BE2C (cell line): Measurements from ENCODE around the gene IPO9.
"Not testable (repeated sequence)": the region's sequence is repeated elsewhere in the genome, so short reads cannot be mapped to it uniquely, and the experiment has no call there.

Source experiments
- DNase-seq: peaks from one replicate; pipeline ENCODE4 v3.0.0-alpha.2; 2020
- H3K27me3 ChIP-seq: fragments of 250-450 bp; sonication (Bioruptor Pico); 2 replicates; pipeline ENCODE4 v1.5.1; 2020; ENCODE audit warnings: mild to moderate bottlenecking
- H3K36me3 ChIP-seq: fragments of 250-450 bp; sonication (Bioruptor Pico); 2 replicates; pipeline ENCODE4 v1.5.1; 2020; ENCODE audit warnings: mild to moderate bottlenecking
- H3K4me1 ChIP-seq: fragments of 250-450 bp; sonication (Bioruptor Pico); 2 replicates; pipeline ENCODE4 v1.5.1; 2020
- H3K4me3 ChIP-seq: 2 replicates; pipeline ENCODE4 v1.5.1; 2011; ENCODE audit warnings: low read depth, low read length
- H3K9me3 ChIP-seq: fragments of 250-450 bp; sonication (Bioruptor Pico); 2 replicates; pipeline ENCODE4 v1.5.1; 2020
- TF ChIP-seq, protein P1 (sequence below): IDR thresholded peaks from 2 replicates; pipeline ENCODE4 v1.5.1; 2012; ENCODE audit warnings: mild to moderate bottlenecking, low read depth, low read length

IPO9 gene

DNA sequence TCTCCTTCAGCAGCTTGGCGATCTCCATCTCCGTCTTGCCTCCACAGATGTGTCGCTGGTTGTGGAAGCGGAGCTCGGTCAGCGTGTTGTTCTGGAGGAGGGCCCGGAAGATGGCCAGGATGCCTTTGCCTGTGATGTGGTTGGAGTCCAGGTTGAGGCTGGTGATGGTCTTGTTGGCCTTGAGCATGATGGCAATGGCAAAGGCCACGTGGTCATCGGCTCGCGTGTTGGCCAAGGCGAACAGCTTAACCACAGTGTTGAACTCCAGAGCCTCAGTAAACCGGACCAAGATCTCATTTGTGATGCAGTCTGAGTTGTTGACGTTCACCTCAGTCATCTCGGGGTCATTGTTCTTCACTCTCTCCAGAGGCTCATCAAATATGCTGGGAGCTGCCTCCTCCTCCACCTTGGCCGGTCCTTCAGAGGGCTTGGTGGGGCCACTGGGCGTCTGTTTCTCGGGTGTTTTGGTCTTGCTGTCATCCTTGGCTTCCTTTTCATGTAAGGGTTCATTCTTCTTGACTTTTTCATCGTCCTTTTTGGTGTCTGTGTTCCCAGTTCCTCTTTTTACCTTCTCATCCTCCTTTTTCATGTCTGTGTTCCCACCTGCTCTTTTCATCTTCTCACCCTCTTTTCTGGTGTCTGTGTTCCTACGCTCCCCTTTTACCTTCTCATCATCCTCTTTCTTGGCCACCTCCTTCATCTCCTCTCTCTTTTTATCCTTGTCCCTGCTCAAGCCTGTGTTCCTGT, 70.9 kb downstream of the IPO9 start:
- Histone ChIP-seq H3K4me1 (no peaks in the 10 kb centered on the region), H3K9me3 (no peaks in the 10 kb centered on the region), H3K4me3 (no peak overlapping the region), H3K27me3 (no peaks in the 10 kb centered on the region), H3K36me3 (no peaks in the 10 kb centered on the region)
- DNase-seq = no peak
- TF ChIP-seq, protein P1, sequence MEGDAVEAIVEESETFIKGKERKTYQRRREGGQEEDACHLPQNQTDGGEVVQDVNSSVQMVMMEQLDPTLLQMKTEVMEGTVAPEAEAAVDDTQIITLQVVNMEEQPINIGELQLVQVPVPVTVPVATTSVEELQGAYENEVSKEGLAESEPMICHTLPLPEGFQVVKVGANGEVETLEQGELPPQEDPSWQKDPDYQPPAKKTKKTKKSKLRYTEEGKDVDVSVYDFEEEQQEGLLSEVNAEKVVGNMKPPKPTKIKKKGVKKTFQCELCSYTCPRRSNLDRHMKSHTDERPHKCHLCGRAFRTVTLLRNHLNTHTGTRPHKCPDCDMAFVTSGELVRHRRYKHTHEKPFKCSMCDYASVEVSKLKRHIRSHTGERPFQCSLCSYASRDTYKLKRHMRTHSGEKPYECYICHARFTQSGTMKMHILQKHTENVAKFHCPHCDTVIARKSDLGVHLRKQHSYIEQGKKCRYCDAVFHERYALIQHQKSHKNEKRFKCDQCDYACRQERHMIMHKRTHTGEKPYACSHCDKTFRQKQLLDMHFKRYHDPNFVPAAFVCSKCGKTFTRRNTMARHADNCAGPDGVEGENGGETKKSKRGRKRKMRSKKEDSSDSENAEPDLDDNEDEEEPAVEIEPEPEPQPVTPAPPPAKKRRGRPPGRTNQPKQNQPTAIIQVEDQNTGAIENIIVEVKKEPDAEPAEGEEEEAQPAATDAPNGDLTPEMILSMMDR = no peak

DNA sequence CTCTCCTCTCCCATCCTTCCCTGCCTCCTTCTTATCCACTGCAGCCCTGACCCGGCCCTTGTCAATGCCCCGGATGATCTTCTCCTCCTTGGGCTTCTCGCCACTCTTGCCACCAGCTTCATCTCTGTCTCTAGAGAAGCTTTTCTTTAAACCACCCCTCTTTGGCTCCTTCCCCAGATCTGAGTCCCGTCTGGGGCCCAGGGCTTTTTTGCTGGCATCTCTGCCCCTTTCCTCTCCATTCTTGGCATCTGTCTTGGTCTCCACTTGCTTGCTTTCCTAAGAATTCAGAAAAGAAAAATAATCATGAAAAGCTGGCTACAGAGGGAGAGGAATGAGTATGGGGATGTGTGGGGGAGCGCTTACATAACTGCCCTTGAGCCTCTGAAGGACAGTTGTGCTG, 71.5 kb downstream of the IPO9 start:
- DNase-seq = no peak
- TF ChIP-seq, protein P1 = no peak
- Histone ChIP-seq H3K4me3 (no peak overlapping the region), H3K4me1 (no peaks in the 10 kb centered on the region), H3K9me3 (no peaks in the 10 kb centered on the region), H3K36me3 (no peaks in the 10 kb centered on the region), H3K27me3 (no peaks in the 10 kb centered on the region)

DNA sequence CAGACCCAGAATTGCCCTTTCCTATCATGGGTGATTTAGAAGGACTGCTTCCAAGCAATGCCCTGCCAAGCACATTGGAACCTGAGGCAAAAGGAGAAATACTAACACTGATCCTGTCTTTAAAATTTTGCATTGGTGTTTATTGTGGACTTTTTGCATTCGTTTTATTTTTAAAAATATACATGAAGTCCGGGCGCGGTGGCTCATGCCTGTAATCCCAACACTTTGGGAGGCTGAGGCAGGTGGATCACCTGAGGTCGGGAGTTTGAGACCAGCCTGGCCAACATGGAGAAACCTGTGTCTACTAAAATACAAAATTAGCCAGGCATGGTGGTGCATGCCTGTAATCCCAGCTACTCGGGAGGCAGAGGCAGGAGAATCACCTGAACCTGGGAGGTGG, 72.1 kb downstream of the IPO9 start:
- not testable (repeated sequence) for H3K4me3 ChIP-seq, H3K4me1 ChIP-seq, DNase-seq, H3K9me3 ChIP-seq, H3K27me3 ChIP-seq, H3K36me3 ChIP-seq

DNA sequence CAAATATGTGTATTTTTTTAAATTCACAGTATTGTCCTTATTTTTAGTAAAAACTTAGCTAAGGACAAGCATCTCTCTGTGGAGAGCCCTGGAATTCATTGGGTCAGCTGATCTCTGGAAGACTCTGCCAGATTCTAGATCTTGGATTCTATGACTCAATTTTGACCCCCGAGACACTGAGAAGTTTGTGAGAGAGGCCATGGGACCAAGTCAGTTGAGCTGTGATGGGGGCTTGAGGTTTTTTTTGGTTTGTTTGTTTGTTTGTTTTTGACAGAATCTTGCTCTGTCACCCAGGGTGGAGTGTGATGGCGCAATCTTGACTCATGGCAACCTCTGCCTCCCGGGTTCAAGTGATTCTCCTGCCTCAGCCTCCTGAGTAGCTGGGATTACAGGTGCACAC, 73.2 kb downstream of the IPO9 start:
- Histone ChIP-seq H3K27me3 (no peaks in the 10 kb centered on the region), H3K4me1 (peaks cover 12% of the 10 kb centered on the region), H3K9me3 (no peaks in the 10 kb centered on the region), H3K36me3 (no peaks in the 10 kb centered on the region), H3K4me3 (no peak overlapping the region)
- TF ChIP-seq, protein P1 = no peak
- DNase-seq = no peak

DNA sequence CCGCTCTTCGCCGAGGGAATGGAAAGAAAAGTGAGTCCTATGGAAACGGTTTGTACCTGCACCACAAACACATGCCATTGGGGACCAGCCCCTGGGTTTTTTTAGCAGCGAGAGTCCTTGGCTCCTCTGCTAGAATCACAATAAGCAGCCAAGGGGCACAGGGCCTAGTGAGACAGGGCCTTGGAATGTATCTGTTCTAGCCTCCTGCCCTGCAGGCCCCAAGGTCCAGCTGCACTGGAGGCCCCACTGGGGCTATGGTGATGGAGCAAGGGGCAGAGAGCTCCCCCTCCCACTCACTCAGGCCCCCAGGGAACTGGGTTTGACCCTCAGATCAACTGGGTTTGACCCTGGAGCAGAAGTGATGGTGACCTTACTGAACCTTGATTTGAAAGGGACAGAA, 74.2 kb downstream of the IPO9 start:
- no peaks in the 10 kb centered on the region for H3K27me3 ChIP-seq
- H3K4me3 ChIP-seq = no peak overlapping the region
- H3K4me1 ChIP-seq = peaks cover 12% of the 10 kb centered on the region
- no peak for DNase-seq
- TF ChIP-seq, protein P1 = no peak
- no peaks in the 10 kb centered on the region for H3K36me3 ChIP-seq
- H3K9me3 ChIP-seq = no peaks in the 10 kb centered on the region

DNA sequence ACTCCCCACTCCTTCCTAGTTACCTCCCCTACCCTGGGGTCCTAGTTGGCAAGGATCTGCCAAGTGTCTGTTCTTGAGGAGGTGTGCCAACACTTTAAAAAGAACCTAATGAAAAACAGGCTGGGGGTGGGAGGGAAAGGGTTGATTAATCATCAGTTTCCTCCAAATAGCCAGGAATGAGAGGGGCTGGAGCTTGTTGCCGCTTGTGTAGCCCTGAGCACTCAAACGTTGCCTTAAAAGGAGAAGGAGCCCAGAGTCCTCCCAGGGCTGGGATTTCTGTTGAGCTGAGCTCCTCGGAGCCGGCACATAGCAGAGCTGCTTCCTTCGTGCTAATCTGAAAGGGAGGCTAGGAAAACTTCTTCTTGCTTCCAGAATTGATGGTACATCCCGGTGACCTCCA, 75.6 kb downstream of the IPO9 start:
- Histone ChIP-seq H3K4me1 (peaks cover 12% of the 10 kb centered on the region), H3K27me3 (no peaks in the 10 kb centered on the region), H3K36me3 (no peaks in the 10 kb centered on the region), H3K9me3 (no peaks in the 10 kb centered on the region), H3K4me3 (no peak overlapping the region)
- no peak for DNase-seq
- TF ChIP-seq, protein P1 = no peak
